ENCODE results near the gene MYO3B. TPM values are rescaled to one million over a fixed set of nuclear protein-coding genes. Genes with fewer than 3 reads are reported as not detected.

MYO3B gene
- total and polyA plus RNA-seq, 2 donors (not counting 3 experiments of a cell fraction or from before 2014, with no cell fraction given), result 0.03 TPM; not detected in 1

- Histone ChIP-seq H3K9me3 (replicated peaks; ENCODE audit: control insufficient read depth, insufficient read depth, low read length) (no peaks in the 10 kb centered on the region), H3K27me3 (ENCODE audit: control insufficient read depth in 2 of 2, insufficient read depth in 2 of 2, low read length in 2 of 2) (peaks cover 10 to 32% of the 10 kb centered on the region in 2 experiments), H3K9ac (replicated peaks; ENCODE audit: extremely low read depth, insufficient read depth, low read length) (no peak overlapping the region), H3K4me3 (replicated peaks in 1 of 3; ENCODE audit: insufficient read depth in 1 of 3, low read depth in 1 of 3, low read length in 3 of 3) (no peak overlapping the region), H3K79me2 (ENCODE audit: control insufficient read depth, insufficient read depth, low read length) (no peaks in the 10 kb centered on the region), H2AFZ (ENCODE audit: low read depth, low read length) (no peak overlapping the region), H3K4me1 (ENCODE audit: control insufficient read depth, extremely low read depth, insufficient read depth, low read length) (peaks cover 3% of the 10 kb centered on the region), H3K9me1 (replicated peaks; ENCODE audit: control insufficient read depth, extremely low read depth, insufficient read depth, low read length) (no peaks in the 10 kb centered on the region), H4K20me1 (replicated peaks; ENCODE audit: control insufficient read depth, extremely low read depth, insufficient read depth, low read length) (no peaks in the 10 kb centered on the region), H3K36me3 (ENCODE audit: control insufficient read depth in 2 of 2, extremely low read depth in 1 of 2, insufficient read depth in 2 of 2, low read length in 2 of 2) (no peaks in the 10 kb centered on the region), H3K4me2 (ENCODE audit: insufficient read depth, low read length) (no peak overlapping the region), H3K27ac (ENCODE audit: insufficient read depth, low read depth, low read length) (no peak overlapping the region)
- TF ChIP-seq POLR2AphosphoS5 (IDR thresholded peaks at IDR 0.05; ENCODE audit: insufficient read depth, low read depth, low read length) (no peak), JUN (IDR thresholded peaks at IDR 0.05; ENCODE audit: borderline replicate concordance, insufficient read depth, insufficient read length, low read depth) (no peak), GATA2 (IDR thresholded peaks at IDR 0.05; ENCODE audit: insufficient read depth, insufficient read length, low read depth, low read length) (no peak), FOS (IDR thresholded peaks at IDR 0.05; ENCODE audit: borderline replicate concordance, insufficient read depth, low read length) (no peak), MYC (IDR thresholded peaks at IDR 0.05; ENCODE audit: low read depth, low read length) (no peak), POLR2A (IDR thresholded peaks at IDR 0.05; ENCODE audit: low read depth, low read length) (no peak), EZH2 (IDR thresholded peaks at IDR 0.05; ENCODE audit: borderline replicate concordance, low read depth, low read length, severe bottlenecking) (no peak)
- TF ChIP-seq, protein P1, sequence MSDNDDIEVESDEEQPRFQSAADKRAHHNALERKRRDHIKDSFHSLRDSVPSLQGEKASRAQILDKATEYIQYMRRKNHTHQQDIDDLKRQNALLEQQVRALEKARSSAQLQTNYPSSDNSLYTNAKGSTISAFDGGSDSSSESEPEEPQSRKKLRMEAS (IDR thresholded peaks at IDR 0.05; ENCODE audit: insufficient read depth, insufficient read length), result no peak
- TF ChIP-seq, protein P2, sequence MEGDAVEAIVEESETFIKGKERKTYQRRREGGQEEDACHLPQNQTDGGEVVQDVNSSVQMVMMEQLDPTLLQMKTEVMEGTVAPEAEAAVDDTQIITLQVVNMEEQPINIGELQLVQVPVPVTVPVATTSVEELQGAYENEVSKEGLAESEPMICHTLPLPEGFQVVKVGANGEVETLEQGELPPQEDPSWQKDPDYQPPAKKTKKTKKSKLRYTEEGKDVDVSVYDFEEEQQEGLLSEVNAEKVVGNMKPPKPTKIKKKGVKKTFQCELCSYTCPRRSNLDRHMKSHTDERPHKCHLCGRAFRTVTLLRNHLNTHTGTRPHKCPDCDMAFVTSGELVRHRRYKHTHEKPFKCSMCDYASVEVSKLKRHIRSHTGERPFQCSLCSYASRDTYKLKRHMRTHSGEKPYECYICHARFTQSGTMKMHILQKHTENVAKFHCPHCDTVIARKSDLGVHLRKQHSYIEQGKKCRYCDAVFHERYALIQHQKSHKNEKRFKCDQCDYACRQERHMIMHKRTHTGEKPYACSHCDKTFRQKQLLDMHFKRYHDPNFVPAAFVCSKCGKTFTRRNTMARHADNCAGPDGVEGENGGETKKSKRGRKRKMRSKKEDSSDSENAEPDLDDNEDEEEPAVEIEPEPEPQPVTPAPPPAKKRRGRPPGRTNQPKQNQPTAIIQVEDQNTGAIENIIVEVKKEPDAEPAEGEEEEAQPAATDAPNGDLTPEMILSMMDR (IDR thresholded peaks at IDR 0.05; ENCODE audit: extremely low read depth in 1 of 2, insufficient read depth in 1 of 2, low read depth in 1 of 2, low read length in 2 of 2), result no peak
- ChIA-PET CTCF (interaction anchor here (0.8 to 6.4 kb wide), 40 partner anchors 10 to 465 kb away, joined by 3 to 115 read pairs (median 5); partner anchors contain the start of genes GAD1 and SP5), POLR2A (no interaction called here)
- intact Hi-C loops (cut with micrococcal nuclease) (loop anchor here (1.0 to 5.0 kb wide), 3 partner anchors 124 to 404 kb away; no protein-coding TSS in a partner anchor), dilution Hi-C loops (cut with MboI; ENCODE audit: extremely low pct_ligation_motif_present, low sequenced_read_pairs) (no loop called here)
- FAIRE-seq (peak; percentile 46), DNase-seq (ENCODE audit: low read depth, low spot score) (peak; percentile 13)
- no TSS peak for BruUV-seq (replicated peaks)
Measured at GRCh38 chr2:170408461-170409163, 230.7 kb downstream of the MYO3B start.
